Fibroblast of lung (primary cell): ENCODE data around the gene ZNF765. TPM values are rescaled to one million over a fixed set of nuclear protein-coding genes. Genes with fewer than 3 reads are reported as not detected.
A peak's percentile ranks its signal among the peaks of the same experiment; 100 is the strongest.
"Not testable (repeated sequence)": the region's sequence is repeated elsewhere in the genome, so short reads cannot be mapped to it uniquely, and the experiment has no call there.

ENCODE experiments used
- DNase-seq, 2 donors: peaks; one replicate each; pipeline versions ENCODE4 v3.0.0 to v3.0.0-alpha.2; 2010; ENCODE audit warnings: low read depth in 2 of 2
- H2AFZ ChIP-seq: 2 replicates; pipeline ENCODE4 v1.5.1; 2012; ENCODE audit warnings: low read length, control low read depth, inconsistent platforms
- H3K27ac ChIP-seq: 2 replicates; pipeline ENCODE4 v1.5.1; 2011; ENCODE audit warnings: low read length, control low read depth; ENCODE audit not compliant: insufficient read depth
- H3K27me3 ChIP-seq: 2 replicates; pipeline ENCODE4 v1.5.1; 2011; ENCODE audit warnings: mild to moderate bottlenecking, low read length; ENCODE audit not compliant: control insufficient read depth, insufficient read depth
- H3K36me3 ChIP-seq: 2 replicates; pipeline ENCODE4 v1.5.1; 2011; ENCODE audit warnings: low read length; ENCODE audit not compliant: control insufficient read depth, insufficient read depth
- H3K4me1 ChIP-seq: 2 replicates; pipeline ENCODE4 v1.5.1; 2011; ENCODE audit warnings: low read length; ENCODE audit not compliant: control insufficient read depth, insufficient read depth; ENCODE audit errors: extremely low read depth
- H3K4me2 ChIP-seq: 2 replicates; pipeline ENCODE4 v1.5.1; 2011; ENCODE audit warnings: low read length, control low read depth; ENCODE audit not compliant: insufficient read depth; ENCODE audit errors: extremely low read depth
- H3K4me3 ChIP-seq, 4 experiments: fragments of 200-600 bp in 1 of 4; sonication (generic) in 1 of 4; replicated peaks in 1 of 4; 2 replicates each; pipeline ENCODE4 v1.5.1; 2011 to 2016; ENCODE audit warnings: low read length in 4 of 4, low read depth in 3 of 4, mild to moderate bottlenecking in 3 of 4, control low read depth in 2 of 4, inconsistent platforms in 1 of 4, mixed read lengths in 1 of 4; ENCODE audit not compliant: insufficient read depth in 1 of 4; ENCODE audit errors: control extremely low read depth in 1 of 4
- H3K79me2 ChIP-seq: 2 replicates; pipeline ENCODE4 v1.5.1; 2012; ENCODE audit warnings: mild to moderate bottlenecking, low read length, inconsistent platforms; ENCODE audit not compliant: control insufficient read depth, insufficient read depth
- H3K9ac ChIP-seq: 2 replicates; pipeline ENCODE4 v1.5.1; 2011; ENCODE audit warnings: mild to moderate bottlenecking, low read length, control low read depth; ENCODE audit not compliant: insufficient read depth
- H3K9me3 ChIP-seq: 2 replicates; pipeline ENCODE4 v1.5.1; 2012; ENCODE audit warnings: low read depth, low read length; ENCODE audit not compliant: control insufficient read depth, insufficient read depth
- H4K20me1 ChIP-seq: 2 replicates; pipeline ENCODE4 v1.5.1; 2011; ENCODE audit warnings: low read length; ENCODE audit not compliant: control insufficient read depth, insufficient read depth; ENCODE audit errors: extremely low read depth
- CTCF ChIP-seq, 2 donors: IDR thresholded peaks in 1 of 2; conservative IDR thresholded peaks in 1 of 2; 1 replicate in 1 of 2; 2 replicates in 1 of 2; pipeline ENCODE4 v1.5.1; 2011 to 2012; ENCODE audit warnings: low read length in 2 of 2, control low read depth in 1 of 2, inconsistent platforms in 1 of 2, low read depth in 1 of 2, mild to moderate bottlenecking in 1 of 2
- EZH2 ChIP-seq: IDR thresholded peaks from 2 replicates; pipeline ENCODE4 v1.5.1; 2012; ENCODE audit warnings: low read length, control low read depth, mild to moderate bottlenecking; ENCODE audit errors: missing control alignments
- polyA plus RNA-seq, 2 donors: library from polyadenylated mRNA; depleted of rRNA in 1 of 2; stranded (reverse) in 1 of 2; unstranded in 1 of 2; fragments of >200 nt; gene quantifications; 2 replicates each; pipeline ENCODE4 v1.2.1, GENCODE V29; 2011 to 2012; ENCODE audit warnings: missing spikeins in 1 of 2
- total RNA-seq: library from RNA; depleted of rRNA; stranded (reverse); fragments of >200 nt; gene quantifications from 2 replicates; pipeline ENCODE4 v1.2.1, GENCODE V29; 2014

The ZNF765 gene
- total and polyA plus RNA-seq, 2 donors (not counting 1 experiment from before 2014, with no cell fraction given), result 5.3 to 14.7 TPM

GRCh38 chr19:53422551-53422950 lies 27.6 kb downstream of the ZNF765 start:
- DNase-seq, result no peak
- no peak overlapping the region for H2AFZ ChIP-seq
- H3K4me2 ChIP-seq, result no peak overlapping the region
- no peaks in the 10 kb centered on the region for H3K27me3 ChIP-seq
- no peaks in the 10 kb centered on the region for H3K9me3 ChIP-seq
- H3K4me1 ChIP-seq, result no peaks in the 10 kb centered on the region
- no peaks in the 10 kb centered on the region for H4K20me1 ChIP-seq
- H3K4me3 ChIP-seq, result no peak overlapping the region
- H3K36me3 ChIP-seq, result no peaks in the 10 kb centered on the region
- no peak overlapping the region for H3K27ac ChIP-seq
- H3K79me2 ChIP-seq, result no peaks in the 10 kb centered on the region
- no peak overlapping the region for H3K9ac ChIP-seq
- TF ChIP-seq CTCF (conservative IDR thresholded peaks at IDR 0.05 in 1 of 2, IDR thresholded peaks at IDR 0.05 in 1 of 2; ENCODE audit: low read depth in 1 of 2, low read length in 2 of 2), result no peak

- DNase-seq, H3K27me3 ChIP-seq: not testable (repeated sequence)
Observed at GRCh38 chr19:53423074-53423473, 28.1 kb downstream of the ZNF765 start.

GRCh38 chr19:53423680-53424079 lies 28.7 kb downstream of the ZNF765 start:
- not testable (repeated sequence) for H4K20me1 ChIP-seq, H3K27ac ChIP-seq, H3K4me1 ChIP-seq, H3K9me3 ChIP-seq, H3K9ac ChIP-seq, H2AFZ ChIP-seq, H3K4me3 ChIP-seq, H3K36me3 ChIP-seq, H3K27me3 ChIP-seq, H3K4me2 ChIP-seq, H3K79me2 ChIP-seq
- peak; percentile 14 for DNase-seq

More at GRCh38 chr19:53423074-53423473, 28.1 kb downstream of the ZNF765 start:
- H3K36me3 ChIP-seq, H3K4me2 ChIP-seq, H3K79me2 ChIP-seq, H3K4me3 ChIP-seq, H2AFZ ChIP-seq, H4K20me1 ChIP-seq, H3K4me1 ChIP-seq, H3K9ac ChIP-seq, H3K9me3 ChIP-seq, H3K27ac ChIP-seq: not testable (repeated sequence)

- Histone ChIP-seq H3K27ac (no peak overlapping the region), H3K4me1 (no peaks in the 10 kb centered on the region), H3K9me3 (no peaks in the 10 kb centered on the region), H3K9ac (no peak overlapping the region), H2AFZ (no peak overlapping the region), H3K79me2 (no peaks in the 10 kb centered on the region), H3K27me3 (no peaks in the 10 kb centered on the region), H3K36me3 (no peaks in the 10 kb centered on the region), H3K4me3 (no peak overlapping the region), H4K20me1 (no peaks in the 10 kb centered on the region), H3K4me2 (no peak overlapping the region)
- TF ChIP-seq EZH2 (no peak), CTCF (conservative IDR thresholded peaks at IDR 0.05 in 1 of 2, IDR thresholded peaks at IDR 0.05 in 1 of 2; ENCODE audit: low read depth in 1 of 2, low read length in 2 of 2) (peak; percentile 61 to 88)
- peak; percentile 54 to 71 for DNase-seq
Observed at GRCh38 chr19:53424968-53425597, 30.1 kb downstream of the ZNF765 start.
